ENCODE measurements around the gene BMAL1. TPM values are rescaled to one million over a fixed set of nuclear protein-coding genes. Genes with fewer than 3 reads are reported as not detected.

BMAL1 gene
- total and polyA plus RNA-seq, 2 of the 4 experiments (the other 2 are of a cell fraction) = 8.8 to 9.9 TPM

GRCh38 chr11:13311570-13311969, 34.0 kb downstream of the BMAL1 start:
- ChIA-PET POLR2A (ENCODE audit: unreplicated experiment) (no interaction called here), CTCF (no interaction called here)
- BruUV-seq (replicated peaks) = no TSS peak
- no peak overlapping the region for H3K4me2 ChIP-seq (ENCODE audit: low read depth, low read length)
- no peak for ATAC-seq (ENCODE audit: low read depth)
- dilution Hi-C loops (cut with HindIII; ENCODE audit: low sequenced_read_pairs, unreplicated experiment) = no loop called here
- no peak overlapping the region for H4K5ac ChIP-seq (ENCODE audit: low read depth, low read length)
- H2BK15ac ChIP-seq (ENCODE audit: low read depth, low read length) = no peak overlapping the region; the same call in 2 of the 3 replicates
- no peak overlapping the region for H3K27ac ChIP-seq (ENCODE audit: insufficient read depth, low read length)
- TF ChIP-seq NFE2L2 (IDR thresholded peaks at IDR 0.05; ENCODE audit: low read depth, low read length) (no peak), RCOR1 (IDR thresholded peaks at IDR 0.05; ENCODE audit: insufficient replicate concordance, low read length) (no peak), ELK1 (IDR thresholded peaks at IDR 0.05; ENCODE audit: borderline replicate concordance, low read depth, low read length) (no peak), CEBPB (IDR thresholded peaks at IDR 0.05; ENCODE audit: low read depth, low read length) (no peak), FOS (IDR thresholded peaks at IDR 0.05; ENCODE audit: low read depth, low read length) (no peak), USF2 (IDR thresholded peaks at IDR 0.05; ENCODE audit: low read depth, low read length) (no peak), POLR2A (IDR thresholded peaks at IDR 0.05; ENCODE audit: low read depth, low read length) (no peak), RFX5 (IDR thresholded peaks at IDR 0.05; ENCODE audit: low read depth, low read length) (no peak), RAD21 (IDR thresholded peaks at IDR 0.05; ENCODE audit: low read length) (no peak), BHLHE40 (IDR thresholded peaks at IDR 0.05; ENCODE audit: low read depth, low read length) (no peak), SMC3 (IDR thresholded peaks at IDR 0.05; ENCODE audit: low read depth, low read length) (no peak), MAFK (IDR thresholded peaks at IDR 0.05; ENCODE audit: low read depth, low read length) (no peak), MXI1 (IDR thresholded peaks at IDR 0.05; ENCODE audit: borderline replicate concordance, low read depth, low read length) (no peak), MAZ (IDR thresholded peaks at IDR 0.05; ENCODE audit: borderline replicate concordance, low read depth, low read length) (no peak), CHD1 (IDR thresholded peaks at IDR 0.05; ENCODE audit: low read depth, low read length) (no peak), CTCF (conservative IDR thresholded peaks at IDR 0.05; ENCODE audit: low read depth, low read length) (no peak)
- H3K23ac ChIP-seq (ENCODE audit: low read depth, low read length) = no peak overlapping the region
- DNase-seq = no peak
- peaks cover 17% of the 10 kb centered on the region for H3K9me1 ChIP-seq (ENCODE audit: insufficient read depth, low read length)
- WGBS, 2 experiments (ENCODE audit: extremely low coverage in 2 of 2, insufficient read length in 1 of 2) = no CpG with 5 or more reads among the region's 3 CpGs
- H3K4me1 ChIP-seq (ENCODE audit: control insufficient read depth, insufficient read depth, low read length) = peaks cover 2% of the 10 kb centered on the region
- no peak overlapping the region for H3K18ac ChIP-seq (ENCODE audit: low read depth, low read length)
- intact Hi-C loops (cut with micrococcal nuclease) = no loop called here
- H3K27me3 ChIP-seq (ENCODE audit: control insufficient read depth, insufficient read depth, low read length) = no peaks in the 10 kb centered on the region
- H4K20me1 ChIP-seq (ENCODE audit: insufficient read depth, low read length) = peaks cover 19% of the 10 kb centered on the region
- H3K9me3 ChIP-seq (ENCODE audit: control insufficient read depth, insufficient read depth, low read length) = no peaks in the 10 kb centered on the region
- H3K14ac ChIP-seq (replicated peaks; ENCODE audit: low read depth, low read length) = no peak overlapping the region
- no peak overlapping the region for H4K8ac ChIP-seq (ENCODE audit: low read depth in 2 of 2, low read length in 2 of 2)
- no peak overlapping the region for H3K4me3 ChIP-seq (ENCODE audit: insufficient read depth, low read depth, low read length)
- H2AK5ac ChIP-seq (ENCODE audit: low read depth, low read length) = no peak overlapping the region
- in situ Hi-C loops (cut with MboI; ENCODE audit: low sequenced_read_pairs) = no loop called here
- H3K4ac ChIP-seq (ENCODE audit: low read depth, low read length) = no peak overlapping the region
- no peak overlapping the region for H2BK120ac ChIP-seq (ENCODE audit: low read depth, low read length)
- peaks cover 3% of the 10 kb centered on the region; the same call in 1 of the 2 replicates for H3K36me3 ChIP-seq (ENCODE audit: control insufficient read depth, insufficient read depth, low read length)
- H3K79me1 ChIP-seq (ENCODE audit: low read depth in 1 of 2, low read length in 2 of 2) = peaks cover 25 to 47% of the 10 kb centered on the region in 2 experiments
- H2AK9ac ChIP-seq (replicated peaks; ENCODE audit: low read depth, low read length, poor library complexity) = no peak overlapping the region
- H2BK5ac ChIP-seq (ENCODE audit: low read depth, low read length, poor library complexity, severe bottlenecking) = no peak overlapping the region
- H4K91ac ChIP-seq (ENCODE audit: insufficient read depth, low read depth, low read length) = no peak overlapping the region
- H3K56ac ChIP-seq (ENCODE audit: extremely low read depth, insufficient read depth, low read length) = no peak overlapping the region
- no peak overlapping the region for H2AFZ ChIP-seq (replicated peaks; ENCODE audit: low read length, poor library complexity)
- H2BK20ac ChIP-seq (ENCODE audit: low read depth, low read length) = no peak overlapping the region
- no peak overlapping the region for H3K9ac ChIP-seq (ENCODE audit: low read depth, low read length)

Measured in IMR-90 (cell line).